ENCODE data around the gene NUPR1. TPM values are rescaled to one million over a fixed set of nuclear protein-coding genes. Genes with fewer than 3 reads are reported as not detected.
A peak's percentile ranks its signal among the peaks of the same experiment; 100 is the strongest.

NUPR1 gene
- total and polyA plus RNA-seq, 2 of the 13 experiments (the other 11 are each of a cell fraction or from before 2014, with no cell fraction given), result 18.0 to 25.6 TPM

DNA sequence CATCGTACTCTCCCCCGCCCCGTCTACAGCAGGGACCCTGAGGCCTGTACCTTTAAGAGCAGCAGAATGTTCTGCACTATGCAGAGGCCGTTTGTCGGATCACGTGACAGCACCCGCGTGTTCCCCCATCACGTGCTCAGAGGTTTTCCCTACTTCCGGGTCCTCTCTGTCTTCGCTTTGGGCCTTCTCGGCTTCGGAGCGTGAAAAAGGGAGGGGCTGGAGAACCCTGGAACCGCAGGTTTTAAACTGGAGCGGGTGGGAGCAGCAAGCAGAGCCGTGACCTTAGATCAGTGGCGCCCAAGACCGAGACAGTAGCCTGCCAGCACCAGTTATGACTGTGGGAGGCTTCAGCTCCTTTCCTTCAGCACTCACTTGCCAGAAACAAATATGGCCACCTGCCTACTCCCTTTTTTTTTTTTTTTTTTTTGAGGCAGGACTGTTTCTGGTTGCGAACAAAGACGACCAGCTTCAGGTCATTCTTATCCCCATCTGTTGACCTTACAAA is 46.8 kb downstream of the NUPR1 start, which contains the start of gene CLN3 (continued):
- TF ChIP-seq NFIC (IDR thresholded peaks at IDR 0.05; ENCODE audit: low read length), result peak; percentile 85; the same call in 1 of the 2 replicates
- no peak for TF ChIP-seq ZBTB20 (CRISPR knock-in tag; IDR thresholded peaks at IDR 0.05; ENCODE audit: borderline replicate concordance, low read depth)
- TF ChIP-seq NCOA1 (CRISPR knock-in tag; IDR thresholded peaks at IDR 0.05), result no peak
- TF ChIP-seq NPAS2 (CRISPR knock-in tag; IDR thresholded peaks at IDR 0.05; ENCODE audit: borderline replicate concordance), result no peak
- TF ChIP-seq, protein P1, sequence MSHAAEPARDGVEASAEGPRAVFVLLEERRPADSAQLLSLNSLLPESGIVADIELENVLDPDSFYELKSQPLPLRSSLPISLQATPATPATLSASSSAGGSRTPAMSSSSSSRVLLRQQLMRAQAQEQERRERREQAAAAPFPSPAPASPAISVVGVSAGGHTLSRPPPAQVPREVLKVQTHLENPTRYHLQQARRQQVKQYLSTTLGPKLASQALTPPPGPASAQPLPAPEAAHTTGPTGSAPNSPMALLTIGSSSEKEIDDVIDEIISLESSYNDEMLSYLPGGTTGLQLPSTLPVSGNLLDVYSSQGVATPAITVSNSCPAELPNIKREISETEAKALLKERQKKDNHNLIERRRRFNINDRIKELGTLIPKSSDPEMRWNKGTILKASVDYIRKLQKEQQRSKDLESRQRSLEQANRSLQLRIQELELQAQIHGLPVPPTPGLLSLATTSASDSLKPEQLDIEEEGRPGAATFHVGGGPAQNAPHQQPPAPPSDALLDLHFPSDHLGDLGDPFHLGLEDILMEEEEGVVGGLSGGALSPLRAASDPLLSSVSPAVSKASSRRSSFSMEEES (CRISPR knock-in tag; IDR thresholded peaks at IDR 0.05), result peak; percentile 98
- no peak for TF ChIP-seq ZFAT (CRISPR knock-in tag; conservative IDR thresholded peaks at IDR 0.05)
- 0 out of 2 replicates have a peak, but pooled peaks have one; percentile 30 for TF ChIP-seq KLF6 (CRISPR knock-in tag; IDR thresholded peaks at IDR 0.05)
- peak; percentile 67; the same call in 1 of the 2 replicates for TF ChIP-seq ZNF274 (CRISPR knock-in tag; IDR thresholded peaks at IDR 0.05)
- peak; percentile 5 for TF ChIP-seq JARID2 (CRISPR knock-in tag; IDR thresholded peaks at IDR 0.05; ENCODE audit: insufficient replicate concordance)
- TF ChIP-seq RARG (CRISPR knock-in tag; IDR thresholded peaks at IDR 0.05; ENCODE audit: low read depth), result 0 out of 2 replicates have a peak, but pooled peaks have one; percentile 56
- no peak for TF ChIP-seq PTBP1 (IDR thresholded peaks at IDR 0.05; ENCODE audit: low read depth, low read length, poor library complexity, severe bottlenecking)
- TF ChIP-seq, protein P2, sequence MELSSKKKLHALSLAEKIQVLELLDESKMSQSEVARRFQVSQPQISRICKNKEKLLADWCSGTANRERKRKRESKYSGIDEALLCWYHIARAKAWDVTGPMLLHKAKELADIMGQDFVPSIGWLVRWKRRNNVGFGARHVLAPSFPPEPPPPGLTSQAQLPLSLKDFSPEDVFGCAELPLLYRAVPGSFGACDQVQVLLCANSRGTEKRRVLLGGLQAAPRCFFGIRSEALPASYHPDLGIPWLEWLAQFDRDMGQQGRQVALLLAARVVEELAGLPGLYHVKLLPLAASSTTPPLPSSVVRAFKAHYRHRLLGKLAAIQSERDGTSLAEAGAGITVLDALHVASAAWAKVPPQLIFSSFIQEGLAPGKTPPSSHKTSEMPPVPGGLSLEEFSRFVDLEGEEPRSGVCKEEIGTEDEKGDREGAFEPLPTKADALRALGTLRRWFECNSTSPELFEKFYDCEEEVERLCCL (CRISPR knock-in tag; IDR thresholded peaks at IDR 0.05; ENCODE audit: borderline replicate concordance), result no peak
- TF ChIP-seq ZNF543 (CRISPR knock-in tag; IDR thresholded peaks at IDR 0.05), result 0 out of 2 replicates have a peak, but pooled peaks have one; percentile 55
- peak; percentile 85 for TF ChIP-seq ZFY (CRISPR knock-in tag; IDR thresholded peaks at IDR 0.05)
- TF ChIP-seq SRSF9 (IDR thresholded peaks at IDR 0.05; ENCODE audit: borderline replicate concordance, insufficient read depth, low read depth, low read length, poor library complexity, severe bottlenecking), result no peak
- 0 out of 2 replicates have a peak, but pooled peaks have one; percentile 1 for TF ChIP-seq ZNF558 (CRISPR knock-in tag; IDR thresholded peaks at IDR 0.05; ENCODE audit: borderline replicate concordance)
- TF ChIP-seq, protein P3, sequence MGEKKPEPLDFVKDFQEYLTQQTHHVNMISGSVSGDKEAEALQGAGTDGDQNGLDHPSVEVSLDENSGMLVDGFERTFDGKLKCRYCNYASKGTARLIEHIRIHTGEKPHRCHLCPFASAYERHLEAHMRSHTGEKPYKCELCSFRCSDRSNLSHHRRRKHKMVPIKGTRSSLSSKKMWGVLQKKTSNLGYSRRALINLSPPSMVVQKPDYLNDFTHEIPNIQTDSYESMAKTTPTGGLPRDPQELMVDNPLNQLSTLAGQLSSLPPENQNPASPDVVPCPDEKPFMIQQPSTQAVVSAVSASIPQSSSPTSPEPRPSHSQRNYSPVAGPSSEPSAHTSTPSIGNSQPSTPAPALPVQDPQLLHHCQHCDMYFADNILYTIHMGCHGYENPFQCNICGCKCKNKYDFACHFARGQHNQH (CRISPR knock-in tag; IDR thresholded peaks at IDR 0.05), result peak; percentile 61
- TF ChIP-seq, protein P4, sequence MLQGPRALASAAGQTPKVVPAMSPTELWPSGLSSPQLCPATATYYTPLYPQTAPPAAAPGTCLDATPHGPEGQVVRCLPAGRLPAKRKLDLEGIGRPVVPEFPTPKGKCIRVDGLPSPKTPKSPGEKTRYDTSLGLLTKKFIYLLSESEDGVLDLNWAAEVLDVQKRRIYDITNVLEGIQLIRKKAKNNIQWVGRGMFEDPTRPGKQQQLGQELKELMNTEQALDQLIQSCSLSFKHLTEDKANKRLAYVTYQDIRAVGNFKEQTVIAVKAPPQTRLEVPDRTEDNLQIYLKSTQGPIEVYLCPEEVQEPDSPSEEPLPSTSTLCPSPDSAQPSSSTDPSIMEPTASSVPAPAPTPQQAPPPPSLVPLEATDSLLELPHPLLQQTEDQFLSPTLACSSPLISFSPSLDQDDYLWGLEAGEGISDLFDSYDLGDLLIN (CRISPR knock-in tag; IDR thresholded peaks at IDR 0.05; ENCODE audit: borderline replicate concordance), result no peak; the same call in 1 of the 2 replicates
- TF ChIP-seq TFDP2 (CRISPR knock-in tag; IDR thresholded peaks at IDR 0.05), result peak; percentile 60
- TF ChIP-seq ZZZ3 (CRISPR knock-in tag; IDR thresholded peaks at IDR 0.05; ENCODE audit: borderline replicate concordance), result peak; percentile 88; the same call in 1 of the 2 replicates
- peak; percentile 48; the same call in 1 of the 2 replicates for TF ChIP-seq FOSL2 (CRISPR knock-in tag; IDR thresholded peaks at IDR 0.05)
- TF ChIP-seq BCL6 (CRISPR knock-in tag; IDR thresholded peaks at IDR 0.05), result 0 out of 2 replicates have a peak, but pooled peaks have one; percentile 17
- TF ChIP-seq ZNF589 (CRISPR knock-in tag; conservative IDR thresholded peaks at IDR 0.05), result no peak
- TF ChIP-seq ZMYM4 (CRISPR knock-in tag; IDR thresholded peaks at IDR 0.05), result peak; percentile 72; the same call in 1 of the 2 replicates
